ENCODE data around the gene RBM7. TPM values are rescaled to one million over a fixed set of nuclear protein-coding genes. Genes with fewer than 3 reads are reported as not detected.

RBM7 gene
- total and polyA plus RNA-seq, 2 donors (not counting 3 experiments of a cell fraction or from before 2014, with no cell fraction given) = 16.4 to 38.4 TPM

- no peak overlapping the region for H3K27ac ChIP-seq (ENCODE audit: insufficient read depth, low read depth, low read length)
- no peaks in the 10 kb centered on the region for H4K20me1 ChIP-seq (replicated peaks; ENCODE audit: control insufficient read depth, extremely low read depth, insufficient read depth, low read length)
- FAIRE-seq = no peak
- H3K79me2 ChIP-seq (ENCODE audit: control insufficient read depth, insufficient read depth, low read length) = no peaks in the 10 kb centered on the region
- H3K36me3 ChIP-seq (ENCODE audit: control insufficient read depth in 2 of 2, extremely low read depth in 1 of 2, insufficient read depth in 2 of 2, low read length in 2 of 2) = no peaks in the 10 kb centered on the region
- ChIA-PET CTCF (no interaction called here), POLR2A (no interaction called here)
- no peaks in the 10 kb centered on the region for H3K9me1 ChIP-seq (replicated peaks; ENCODE audit: control insufficient read depth, extremely low read depth, insufficient read depth, low read length)
- no peak overlapping the region for H3K4me2 ChIP-seq (ENCODE audit: insufficient read depth, low read length)
- H3K9me3 ChIP-seq (replicated peaks; ENCODE audit: control insufficient read depth, insufficient read depth, low read length) = no peaks in the 10 kb centered on the region
- dilution Hi-C loops (cut with MboI; ENCODE audit: extremely low pct_ligation_motif_present, low sequenced_read_pairs) = no loop called here
- H3K4me1 ChIP-seq (ENCODE audit: control insufficient read depth, extremely low read depth, insufficient read depth, low read length) = peaks cover 3% of the 10 kb centered on the region
- no peak overlapping the region for H2AFZ ChIP-seq (ENCODE audit: low read depth, low read length)
- TF ChIP-seq POLR2A (IDR thresholded peaks at IDR 0.05; ENCODE audit: low read depth, low read length) (no peak), MAX (IDR thresholded peaks at IDR 0.05; ENCODE audit: insufficient read depth, insufficient read length) (no peak), FOS (IDR thresholded peaks at IDR 0.05; ENCODE audit: borderline replicate concordance, insufficient read depth, low read length) (no peak), MYC (IDR thresholded peaks at IDR 0.05; ENCODE audit: low read depth, low read length) (no peak), JUN (IDR thresholded peaks at IDR 0.05; ENCODE audit: borderline replicate concordance, insufficient read depth, insufficient read length, low read depth) (no peak), CTCF (IDR thresholded peaks at IDR 0.05; ENCODE audit: extremely low read depth in 1 of 2, insufficient read depth in 1 of 2, low read depth in 1 of 2, low read length in 2 of 2) (no peak), EZH2 (IDR thresholded peaks at IDR 0.05; ENCODE audit: borderline replicate concordance, low read depth, low read length, severe bottlenecking) (no peak), POLR2AphosphoS5 (IDR thresholded peaks at IDR 0.05; ENCODE audit: insufficient read depth, low read depth, low read length) (no peak), GATA2 (IDR thresholded peaks at IDR 0.05; ENCODE audit: insufficient read depth, insufficient read length, low read depth, low read length) (no peak)
- no peak overlapping the region for H3K4me3 ChIP-seq (replicated peaks in 1 of 3; ENCODE audit: insufficient read depth in 1 of 3, low read depth in 1 of 3, low read length in 3 of 3)
- H3K9ac ChIP-seq (replicated peaks; ENCODE audit: extremely low read depth, insufficient read depth, low read length) = no peak overlapping the region
- DNase-seq (ENCODE audit: low read depth, low spot score) = no peak
- no peaks in the 10 kb centered on the region for H3K27me3 ChIP-seq (ENCODE audit: control insufficient read depth in 2 of 2, insufficient read depth in 2 of 2, low read length in 2 of 2)
- intact Hi-C loops (cut with micrococcal nuclease) = no loop called here
- no TSS peak for BruUV-seq (replicated peaks)
Observed at GRCh38 chr11:114433376-114433775, 32.9 kb downstream of the RBM7 start.
